OCI-LY7 (cell line): ENCODE results near the gene SH3RF3. TPM values are rescaled to one million over a fixed set of nuclear protein-coding genes. Genes with fewer than 3 reads are reported as not detected.

ENCODE experiments used
- BruUV-seq: library from RNA; stranded (reverse); fragments of 400-500 nt; replicated peaks from 2 replicates; lab custom pipeline; 2021; lab: Mats Ljungman, UMichigan
- CTCF ChIA-PET: fragments of 300-600 bp; sonication (Branson Sonifier 250); formaldehyde crosslinking; loops from one replicate; lab custom pipeline; 2022; ENCODE audit warnings: antibody characterized with exemption; ENCODE audit not compliant: unreplicated experiment; lab: Charles Lee
- POLR2A ChIA-PET: fragments of 300-600 bp; sonication (Branson Sonifier 250); formaldehyde crosslinking; loops from one replicate; lab custom pipeline; 2022; ENCODE audit warnings: antibody characterized with exemption; lab: Charles Lee
- DNase-seq: peaks from one replicate; pipeline ENCODE4 v3.0.0-alpha.2; 2015; ENCODE audit warnings: low spot score
- H2AFZ ChIP-seq: fragments of 200-600 bp; sonication (generic), shearing (Covaris generic); 2 replicates; pipeline ENCODE4 v1.6.1; 2014; ENCODE audit warnings: mild to moderate bottlenecking, antibody characterized with exemption, low read length, moderate library complexity
- H3K27ac ChIP-seq: fragments of 200-600 bp; sonication (generic); 2 replicates; pipeline ENCODE4 v1.5.1; 2014; ENCODE audit warnings: mixed run types, low read depth, mild to moderate bottlenecking, moderate library complexity, low read length, inconsistent platforms; ENCODE audit not compliant: poor library complexity, severe bottlenecking
- H3K36me3 ChIP-seq: fragments of 200-600 bp; sonication (generic); 2 replicates; pipeline ENCODE4 v1.6.1; 2014; ENCODE audit warnings: mild to moderate bottlenecking, antibody characterized with exemption, low read length, moderate library complexity, mixed read lengths; ENCODE audit not compliant: insufficient read depth
- H3K4me1 ChIP-seq: fragments of 200-600 bp; sonication (generic); 2 replicates; pipeline ENCODE4 v1.5.1; 2014; ENCODE audit warnings: mild to moderate bottlenecking, low read length; ENCODE audit not compliant: insufficient read depth, poor library complexity, severe bottlenecking
- H3K4me2 ChIP-seq: fragments of 200-600 bp; sonication (generic); 2 replicates; pipeline ENCODE4 v1.6.1; 2014; ENCODE audit warnings: mild to moderate bottlenecking, low read length
- H3K4me3 ChIP-seq: fragments of 200-600 bp; sonication (generic); 2 replicates; pipeline ENCODE4 v1.5.1; 2014; ENCODE audit warnings: mild to moderate bottlenecking, low read depth, low read length; ENCODE audit not compliant: poor library complexity, severe bottlenecking
- H3K79me2 ChIP-seq: fragments of 200-600 bp; sonication (generic); 2 replicates; pipeline ENCODE4 v1.6.1; 2016; ENCODE audit warnings: low read depth, mild to moderate bottlenecking, low read length, moderate library complexity, mixed read lengths; ENCODE audit not compliant: insufficient read depth
- H3K9me2 ChIP-seq: fragments of 200-600 bp; sonication (generic); 2 replicates; pipeline ENCODE4 v1.6.1; 2016; ENCODE audit warnings: mild to moderate bottlenecking, low read length, mixed read lengths; ENCODE audit not compliant: insufficient read depth
- H3K9me3 ChIP-seq: fragments of 200-600 bp; sonication (generic); 2 replicates; pipeline ENCODE4 v1.6.1; 2014; ENCODE audit warnings: mild to moderate bottlenecking, mixed run types, low read length, mixed read lengths
- H4K20me1 ChIP-seq: fragments of 200-600 bp; sonication (generic); 2 replicates; pipeline ENCODE4 v1.6.1; 2014; ENCODE audit warnings: mild to moderate bottlenecking, antibody characterized with exemption, low read length, moderate library complexity, mixed read lengths; ENCODE audit not compliant: insufficient read depth
- CTCF ChIP-seq: fragments of 200-600 bp; sonication (generic); conservative IDR thresholded peaks from 2 replicates; pipeline ENCODE4 v1.5.1; 2014; ENCODE audit warnings: mild to moderate bottlenecking, antibody characterized with exemption, low read length, moderate library complexity, mixed read lengths
- EZH2phosphoT487 ChIP-seq: fragments of 200-600 bp; sonication (generic); IDR thresholded peaks from 2 replicates; pipeline ENCODE4 v1.6.1; 2018; ENCODE audit warnings: low read depth, borderline replicate concordance, mild to moderate bottlenecking, mixed run types, antibody characterized with exemption, low read length, moderate library complexity, mixed read lengths
- intact Hi-C: fragments of 100-400 bp; cut with micrococcal nuclease; formaldehyde crosslinking; loops from one replicate; pipeline ENCODE4 v1.10.0; 2022; ENCODE audit not compliant: unreplicated experiment
- total RNA-seq, 2 experiments: library from RNA; depleted of rRNA in 1 of 2; stranded (reverse); fragments of >200 nt in 1 of 2; shearing (Covaris generic) in 1 of 2; gene quantifications; 2 replicates each; pipeline ENCODE4 v1.2.3, GENCODE V29; 2014 to 2022

The SH3RF3 gene
- total RNA-seq, 2 experiments from 2014 or later: not detected

GRCh38 chr2:109084341-109084740 lies 44.7 kb upstream of the SH3RF3 start:
- CTCF ChIA-PET: no interaction called here

GRCh38 chr2:109085912-109086742 lies 42.9 kb upstream of the SH3RF3 start:
- Histone ChIP-seq H3K36me3 (no peaks in the 10 kb centered on the region), H3K4me2 (no peak overlapping the region), H3K27ac (no peak overlapping the region), H3K4me1 (no peaks in the 10 kb centered on the region), H4K20me1 (no peaks in the 10 kb centered on the region), H2AFZ (no peak overlapping the region), H3K4me3 (no peak overlapping the region), H3K9me3 (no peaks in the 10 kb centered on the region), H3K79me2 (no peaks in the 10 kb centered on the region), H3K9me2 (no peaks in the 10 kb centered on the region)
- ChIA-PET POLR2A (no interaction called here), CTCF (no interaction called here)
- intact Hi-C loops: no loop called here
- no peak for TF ChIP-seq CTCF
- no peak for TF ChIP-seq EZH2phosphoT487
- DNase-seq: no peak
- no TSS peak for BruUV-seq

More at GRCh38 chr2:109084341-109084740, 44.7 kb upstream of the SH3RF3 start:
- Histone ChIP-seq H3K4me2 (no peak overlapping the region), H3K36me3 (no peaks in the 10 kb centered on the region), H3K4me3 (no peak overlapping the region), H4K20me1 (no peaks in the 10 kb centered on the region), H3K79me2 (no peaks in the 10 kb centered on the region), H3K4me1 (no peaks in the 10 kb centered on the region), H3K27ac (no peak overlapping the region), H3K9me2 (no peaks in the 10 kb centered on the region), H2AFZ (no peak overlapping the region), H3K9me3 (no peaks in the 10 kb centered on the region)
- intact Hi-C loops: no loop called here
- POLR2A ChIA-PET: no interaction called here
- TF ChIP-seq CTCF: no peak
- BruUV-seq: no TSS peak
- no peak for DNase-seq

GRCh38 chr2:109086743-109087020 lies 42.3 kb upstream of the SH3RF3 start:
- TF ChIP-seq CTCF (no peak), EZH2phosphoT487 (no peak)
- no peak overlapping the region for H3K27ac ChIP-seq
- H3K4me1 ChIP-seq: no peaks in the 10 kb centered on the region
- intact Hi-C loops: no loop called here
- BruUV-seq: no TSS peak
- H3K36me3 ChIP-seq: no peaks in the 10 kb centered on the region
- no peak for DNase-seq
- H3K79me2 ChIP-seq: no peaks in the 10 kb centered on the region
- CTCF ChIA-PET: no interaction called here
- no peak overlapping the region for H3K4me3 ChIP-seq
- H2AFZ ChIP-seq: no peak overlapping the region
- no peaks in the 10 kb centered on the region for H3K9me3 ChIP-seq
- no peak overlapping the region for H3K4me2 ChIP-seq
- POLR2A ChIA-PET: no interaction called here
- no peaks in the 10 kb centered on the region for H4K20me1 ChIP-seq
- no peaks in the 10 kb centered on the region for H3K9me2 ChIP-seq
